Measurements from ENCODE around the gene IL4I1.

IL4I1 gene

DNA sequence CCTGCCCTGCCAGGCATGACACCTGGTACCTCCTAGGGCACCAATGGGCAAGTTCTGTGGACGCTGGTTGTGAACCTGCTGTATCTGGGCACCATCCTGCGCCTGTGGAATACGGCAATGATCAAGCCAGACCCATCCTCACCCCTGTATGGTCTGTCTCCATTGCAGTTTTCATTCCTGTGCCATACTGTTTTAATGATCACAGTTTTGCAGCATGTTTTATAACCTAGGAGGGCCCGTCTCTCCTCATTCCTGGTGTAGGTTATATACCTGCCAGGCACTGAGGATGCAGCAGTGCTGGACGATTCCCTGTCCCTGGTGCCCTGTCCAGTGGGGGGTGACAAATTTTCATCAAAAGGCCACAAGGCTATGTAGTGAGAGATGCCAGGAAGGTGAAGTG, 13.6 kb downstream of the IL4I1 start:
- no peak overlapping the region for H3K9ac ChIP-seq
- no peaks in the 10 kb centered on the region for H3K79me2 ChIP-seq (ENCODE audit: insufficient read depth, low read depth)
- TF ChIP-seq, protein P1, sequence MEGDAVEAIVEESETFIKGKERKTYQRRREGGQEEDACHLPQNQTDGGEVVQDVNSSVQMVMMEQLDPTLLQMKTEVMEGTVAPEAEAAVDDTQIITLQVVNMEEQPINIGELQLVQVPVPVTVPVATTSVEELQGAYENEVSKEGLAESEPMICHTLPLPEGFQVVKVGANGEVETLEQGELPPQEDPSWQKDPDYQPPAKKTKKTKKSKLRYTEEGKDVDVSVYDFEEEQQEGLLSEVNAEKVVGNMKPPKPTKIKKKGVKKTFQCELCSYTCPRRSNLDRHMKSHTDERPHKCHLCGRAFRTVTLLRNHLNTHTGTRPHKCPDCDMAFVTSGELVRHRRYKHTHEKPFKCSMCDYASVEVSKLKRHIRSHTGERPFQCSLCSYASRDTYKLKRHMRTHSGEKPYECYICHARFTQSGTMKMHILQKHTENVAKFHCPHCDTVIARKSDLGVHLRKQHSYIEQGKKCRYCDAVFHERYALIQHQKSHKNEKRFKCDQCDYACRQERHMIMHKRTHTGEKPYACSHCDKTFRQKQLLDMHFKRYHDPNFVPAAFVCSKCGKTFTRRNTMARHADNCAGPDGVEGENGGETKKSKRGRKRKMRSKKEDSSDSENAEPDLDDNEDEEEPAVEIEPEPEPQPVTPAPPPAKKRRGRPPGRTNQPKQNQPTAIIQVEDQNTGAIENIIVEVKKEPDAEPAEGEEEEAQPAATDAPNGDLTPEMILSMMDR (conservative IDR thresholded peaks at IDR 0.05; ENCODE audit: low read depth, low read length) = no peak
- no peak overlapping the region for H3K4me2 ChIP-seq
- no peaks in the 10 kb centered on the region for H3K27me3 ChIP-seq (ENCODE audit: insufficient read depth, low read depth)
- peaks cover 19% of the 10 kb centered on the region for H3K4me1 ChIP-seq (ENCODE audit: low read depth, poor library complexity, severe bottlenecking)
- H3K27ac ChIP-seq = no peak overlapping the region
- no peak overlapping the region for H3K4me3 ChIP-seq (IDR thresholded peaks at IDR 0.05; ENCODE audit: insufficient read depth, low read depth, low read length)
- no peaks in the 10 kb centered on the region for H4K20me1 ChIP-seq (ENCODE audit: insufficient read depth)
- H2AFZ ChIP-seq (ENCODE audit: low read depth) = no peak overlapping the region
- H3K36me3 ChIP-seq (ENCODE audit: insufficient read depth) = no peaks in the 10 kb centered on the region; the same call in 1 of the 2 replicates

DNA sequence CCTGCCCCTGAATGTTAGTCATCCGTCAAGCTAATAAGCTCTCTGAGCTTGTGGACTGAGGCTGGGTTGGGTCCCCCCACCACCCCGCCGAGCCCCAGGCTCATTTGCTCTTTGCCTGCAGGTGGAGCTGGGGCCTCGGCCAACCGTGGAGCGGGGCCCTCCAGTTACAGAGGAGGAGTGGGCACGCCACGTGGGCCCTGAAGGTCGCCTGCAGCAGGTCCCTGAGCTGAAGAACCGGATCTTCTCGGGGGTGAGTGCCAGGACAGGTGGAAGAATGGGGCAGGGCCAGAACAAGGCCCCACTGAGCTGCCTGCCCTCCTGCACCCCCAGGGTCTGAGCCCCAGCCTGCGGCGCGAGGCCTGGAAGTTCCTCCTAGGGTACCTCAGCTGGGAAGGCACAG, 14.0 kb downstream of the IL4I1 start:
- Histone ChIP-seq H3K27me3 (ENCODE audit: insufficient read depth, low read depth) (no peaks in the 10 kb centered on the region), H3K4me2 (no peak overlapping the region), H2AFZ (ENCODE audit: low read depth) (no peak overlapping the region), H3K36me3 (ENCODE audit: insufficient read depth) (no peaks in the 10 kb centered on the region; the same call in 1 of the 2 replicates), H3K79me2 (ENCODE audit: insufficient read depth, low read depth) (no peaks in the 10 kb centered on the region), H3K4me1 (ENCODE audit: low read depth, poor library complexity, severe bottlenecking) (peaks cover 19% of the 10 kb centered on the region), H3K27ac (no peak overlapping the region), H3K4me3 (IDR thresholded peaks at IDR 0.05; ENCODE audit: insufficient read depth, low read depth, low read length) (no peak overlapping the region), H4K20me1 (ENCODE audit: insufficient read depth) (no peaks in the 10 kb centered on the region), H3K9ac (no peak overlapping the region)
- TF ChIP-seq, protein P1 (conservative IDR thresholded peaks at IDR 0.05; ENCODE audit: low read depth, low read length) = no peak

DNA sequence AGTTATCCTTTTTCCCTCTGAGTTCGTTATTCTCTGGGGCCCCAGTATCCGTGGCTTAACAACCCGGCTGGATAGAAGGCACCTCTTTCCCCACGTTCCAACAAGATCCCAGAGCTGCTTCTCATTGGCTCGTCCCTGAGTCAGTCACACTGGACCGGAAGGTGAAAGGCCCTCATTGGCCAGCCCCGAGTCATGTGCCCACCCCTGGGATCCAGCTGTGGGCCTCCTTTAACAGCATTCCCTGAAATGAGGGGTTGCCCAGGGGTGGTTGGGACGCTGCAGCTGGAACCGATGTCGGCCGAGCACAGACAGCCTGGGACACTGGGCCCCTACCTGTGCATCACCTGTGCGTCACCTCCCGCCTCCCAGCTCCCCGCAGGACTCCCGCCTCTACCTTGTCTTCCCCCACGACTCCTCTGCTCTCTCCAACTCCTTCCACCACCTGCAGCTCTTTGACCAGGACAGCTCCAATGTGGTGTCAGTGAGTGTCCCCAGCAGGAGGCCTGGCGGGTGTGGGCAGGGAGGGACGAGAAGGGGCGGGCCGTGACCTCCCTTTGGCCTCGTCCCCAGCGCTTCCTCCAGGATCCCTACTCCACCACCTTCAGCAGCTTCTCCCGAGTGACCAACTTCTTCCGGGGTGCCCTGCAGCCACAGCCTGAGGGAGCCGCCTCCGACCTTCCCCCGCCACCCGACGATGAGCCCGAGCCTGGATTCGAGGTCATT, 14.9 kb downstream of the IL4I1 start:
- Histone ChIP-seq H3K4me2 (no peak overlapping the region), H3K27ac (no peak overlapping the region), H4K20me1 (ENCODE audit: insufficient read depth) (no peaks in the 10 kb centered on the region), H3K4me1 (ENCODE audit: low read depth, poor library complexity, severe bottlenecking) (peaks cover 19% of the 10 kb centered on the region), H3K9ac (no peak overlapping the region), H3K36me3 (ENCODE audit: insufficient read depth) (no peaks in the 10 kb centered on the region; the same call in 1 of the 2 replicates), H2AFZ (ENCODE audit: low read depth) (no peak overlapping the region), H3K27me3 (ENCODE audit: insufficient read depth, low read depth) (no peaks in the 10 kb centered on the region), H3K79me2 (ENCODE audit: insufficient read depth, low read depth) (no peaks in the 10 kb centered on the region), H3K4me3 (IDR thresholded peaks at IDR 0.05; ENCODE audit: insufficient read depth, low read depth, low read length) (no peak overlapping the region)
- TF ChIP-seq, protein P1 (conservative IDR thresholded peaks at IDR 0.05; ENCODE audit: low read depth, low read length) = no peak

DNA sequence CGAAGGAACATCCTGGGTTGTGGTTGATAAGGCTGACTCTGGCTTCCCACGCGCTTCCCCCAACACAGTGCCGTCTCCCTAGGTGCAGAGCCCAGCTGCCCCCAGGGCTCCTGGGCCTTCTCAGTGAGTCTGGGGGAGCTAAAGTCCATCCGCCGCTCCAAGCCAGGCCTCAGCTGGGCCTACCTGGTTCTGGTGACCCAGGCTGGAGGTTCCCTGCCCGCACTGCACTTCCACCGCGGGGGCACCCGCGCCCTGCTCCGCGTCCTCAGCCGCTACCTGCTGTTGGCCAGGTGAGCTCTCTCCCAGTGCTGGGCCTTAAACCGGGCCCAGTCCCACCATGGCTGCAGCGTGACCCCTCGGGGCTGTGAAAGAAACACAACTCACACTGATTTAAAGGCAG, 15.5 kb downstream of the IL4I1 start:
- peaks cover 19% of the 10 kb centered on the region for H3K4me1 ChIP-seq (ENCODE audit: low read depth, poor library complexity, severe bottlenecking)
- H3K4me3 ChIP-seq (IDR thresholded peaks at IDR 0.05; ENCODE audit: insufficient read depth, low read depth, low read length) = no peak overlapping the region
- no peaks in the 10 kb centered on the region for H4K20me1 ChIP-seq (ENCODE audit: insufficient read depth)
- H3K4me2 ChIP-seq = no peak overlapping the region
- TF ChIP-seq, protein P1 (conservative IDR thresholded peaks at IDR 0.05; ENCODE audit: low read depth, low read length) = no peak
- H3K36me3 ChIP-seq (ENCODE audit: insufficient read depth) = no peaks in the 10 kb centered on the region; the same call in 1 of the 2 replicates
- no peak overlapping the region for H3K9ac ChIP-seq
- no peak overlapping the region for H3K27ac ChIP-seq
- no peak overlapping the region for H2AFZ ChIP-seq (ENCODE audit: low read depth)
- peaks cover 2% of the 10 kb centered on the region; the same call in 1 of the 2 replicates for H3K79me2 ChIP-seq (ENCODE audit: insufficient read depth, low read depth)
- H3K27me3 ChIP-seq (ENCODE audit: insufficient read depth, low read depth) = no peaks in the 10 kb centered on the region

Data from KMS-11 (cell line).